Chondrocyte (in vitro differentiated cells): Measurements from ENCODE around the gene ANAPC1. TPM values are rescaled to one million over a fixed set of nuclear protein-coding genes. Genes with fewer than 3 reads are reported as not detected.
"Not testable (repeated sequence)": the region's sequence is repeated elsewhere in the genome, so short reads cannot be mapped to it uniquely, and the experiment has no call there.

Source experiments
- DNase-seq: peaks from one replicate; pipeline ENCODE4 v3.0.0; 2021; ENCODE audit warnings: mixed read lengths, low spot score
- H3K27ac Mint-ChIP-seq: one replicate; pipeline ENCODE4 v1.8.0; 2021; ENCODE audit warnings: mild to moderate bottlenecking, moderate library complexity, mixed read lengths; ENCODE audit not compliant: unreplicated experiment
- H3K27me3 Mint-ChIP-seq: 2 replicates; pipeline ENCODE4 v1.8.0; 2021; ENCODE audit warnings: low read depth, mixed read lengths
- H3K36me3 Mint-ChIP-seq: 2 replicates; pipeline ENCODE4 v1.8.0; 2021; ENCODE audit warnings: low read depth, mixed read lengths
- H3K4me1 Mint-ChIP-seq: 2 replicates; pipeline ENCODE4 v1.8.0; 2021; ENCODE audit warnings: low read depth, mild to moderate bottlenecking, mixed read lengths
- H3K4me3 Mint-ChIP-seq: one replicate; pipeline ENCODE4 v1.8.0; 2021; ENCODE audit warnings: mild to moderate bottlenecking, moderate library complexity, mixed read lengths; ENCODE audit not compliant: unreplicated experiment
- H3K9me3 Mint-ChIP-seq: 2 replicates; pipeline ENCODE4 v1.8.0; 2021; ENCODE audit warnings: low read depth, mixed read lengths
- CTCF ChIP-seq: fragments of 200-600 bp; sonication (generic); IDR thresholded peaks from 2 replicates; pipeline ENCODE4 v1.5.0; 2021; ENCODE audit warnings: antibody characterized with exemption, mild to moderate bottlenecking, moderate library complexity
- total RNA-seq: library from RNA; stranded (reverse); gene quantifications from 3 replicates; pipeline ENCODE4 v1.2.1, GENCODE V29; 2021

ANAPC1 gene
- total RNA-seq, 1 donor from 2014 or later, result 21.7 TPM

GRCh38 chr2:111917106-111917505 lies 33.1 kb upstream of the ANAPC1 start:
- no peaks in the 10 kb centered on the region for H3K9me3 Mint-ChIP-seq
- H3K27ac Mint-ChIP-seq, result no peak overlapping the region
- no peak for TF ChIP-seq CTCF
- no peaks in the 10 kb centered on the region for H3K36me3 Mint-ChIP-seq
- H3K4me3 Mint-ChIP-seq, result no peak overlapping the region
- peaks cover 18% of the 10 kb centered on the region for H3K4me1 Mint-ChIP-seq
- peaks cover under 1% of the 10 kb centered on the region for H3K27me3 Mint-ChIP-seq
- no peak for DNase-seq

DNA sequence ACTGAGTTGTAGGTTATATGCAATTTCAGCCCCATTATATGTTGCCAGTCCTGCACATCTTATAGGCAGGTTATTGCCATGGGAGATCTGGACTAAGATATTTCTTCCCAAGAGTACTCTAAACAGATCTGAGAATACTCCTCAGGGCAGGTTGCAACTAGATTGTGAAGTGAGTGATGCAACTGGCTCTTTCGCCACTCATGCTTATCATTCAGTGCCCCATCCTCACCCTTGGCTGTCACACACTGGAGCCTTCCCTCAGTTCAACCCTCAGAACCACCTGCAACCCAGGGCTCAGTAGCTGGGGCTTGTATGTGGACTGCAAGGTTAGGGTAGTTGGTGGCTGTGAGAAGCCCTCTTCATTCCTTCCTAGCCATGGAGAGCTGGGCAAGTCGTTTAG lies 28.6 kb upstream of the ANAPC1 start:
- DNase-seq, result no peak
- TF ChIP-seq CTCF, result no peak
- peaks cover 11% of the 10 kb centered on the region for H3K4me1 Mint-ChIP-seq
- H3K27ac Mint-ChIP-seq, result no peak overlapping the region
- H3K36me3 Mint-ChIP-seq, result no peaks in the 10 kb centered on the region
- H3K4me3 Mint-ChIP-seq, result no peak overlapping the region
- H3K9me3 Mint-ChIP-seq, result no peaks in the 10 kb centered on the region
- no peaks in the 10 kb centered on the region for H3K27me3 Mint-ChIP-seq

DNA sequence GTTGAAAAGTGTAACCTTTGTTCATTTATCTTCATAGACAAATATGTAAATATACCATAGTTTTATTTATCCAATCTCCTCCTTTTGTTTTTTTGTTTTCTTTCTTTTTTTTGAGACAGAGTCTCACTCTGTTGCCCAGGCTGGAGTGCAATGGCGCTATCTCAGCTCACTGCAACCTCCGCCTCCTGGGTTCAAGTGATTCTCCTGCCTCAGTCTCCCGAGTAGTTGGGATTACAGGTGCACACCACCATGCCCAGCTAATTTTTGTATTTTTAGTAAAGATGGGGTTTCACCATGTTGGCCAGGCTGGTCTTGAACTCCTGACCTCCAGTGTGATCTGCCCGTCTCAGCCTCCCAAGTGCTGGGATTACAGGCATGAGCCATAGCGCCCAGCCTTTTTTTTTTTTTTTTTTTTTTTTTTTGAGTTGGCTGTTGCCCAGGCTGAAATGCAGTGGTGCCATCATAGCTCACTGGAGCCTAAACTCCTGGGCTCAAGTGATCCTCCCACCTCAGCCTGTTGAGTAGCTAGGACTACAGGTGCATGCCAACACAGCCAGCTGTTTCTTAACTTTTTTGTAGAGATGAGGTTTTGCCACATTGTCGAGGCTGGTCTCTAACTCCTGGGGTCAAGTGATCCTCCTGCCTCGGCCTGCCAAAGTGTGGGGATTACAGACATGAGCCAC lies 27.4 kb upstream of the ANAPC1 start:
- not testable (repeated sequence) for H3K27ac Mint-ChIP-seq
- peaks cover 16% of the 10 kb centered on the region for H3K4me1 Mint-ChIP-seq

GRCh38 chr2:111910609-111911277 lies 26.8 kb upstream of the ANAPC1 start:
- Mint-ChIP-seq H3K27me3 (no peaks in the 10 kb centered on the region), H3K36me3 (no peaks in the 10 kb centered on the region), H3K27ac (no peak overlapping the region), H3K4me3 (no peak overlapping the region), H3K9me3 (no peaks in the 10 kb centered on the region), H3K4me1 (peaks cover 22% of the 10 kb centered on the region)
- no peak for TF ChIP-seq CTCF
- no peak for DNase-seq

More for the DNA sequence above, 27.4 kb upstream of the ANAPC1 start:
- not testable (repeated sequence) for DNase-seq, H3K36me3 Mint-ChIP-seq, H3K9me3 Mint-ChIP-seq, H3K27me3 Mint-ChIP-seq, H3K4me3 Mint-ChIP-seq

- peaks cover 22% of the 10 kb centered on the region for H3K4me1 Mint-ChIP-seq
- not testable (repeated sequence) for H3K36me3 Mint-ChIP-seq, H3K4me3 Mint-ChIP-seq, H3K9me3 Mint-ChIP-seq, H3K27ac Mint-ChIP-seq, H3K27me3 Mint-ChIP-seq, DNase-seq
These were observed 26.0 kb upstream of the ANAPC1 start for GRCh38 chr2:111909997-111910396.

DNA sequence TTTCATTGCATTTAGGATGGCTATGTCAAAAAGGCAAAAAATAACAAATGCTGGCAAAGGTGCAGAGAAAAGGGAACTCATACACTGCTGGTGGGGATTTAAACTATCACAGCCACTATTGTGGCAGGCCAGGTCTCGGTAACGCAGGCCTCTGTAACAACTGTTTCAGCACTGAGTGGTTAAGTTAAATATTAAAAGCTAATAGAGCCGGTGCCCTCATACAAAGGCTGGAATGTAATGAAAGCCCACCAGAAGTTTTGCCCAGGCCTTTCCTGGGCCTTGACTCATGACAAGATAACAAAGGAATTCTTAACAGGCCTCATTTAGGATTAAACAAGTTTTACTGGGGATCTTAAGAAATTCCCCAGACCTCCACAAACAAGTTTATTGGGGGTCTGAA lies 25.1 kb upstream of the ANAPC1 start:
- Mint-ChIP-seq H3K4me3 (no peak overlapping the region), H3K27me3 (no peaks in the 10 kb centered on the region), H3K4me1 (peaks cover 22% of the 10 kb centered on the region), H3K36me3 (no peaks in the 10 kb centered on the region), H3K27ac (no peak overlapping the region), H3K9me3 (no peaks in the 10 kb centered on the region)
- no peak for DNase-seq
- TF ChIP-seq CTCF, result no peak
